Left lobe of liver (tissue), 2 donors: ENCODE measurements around the gene ALDH1A2. TPM values are rescaled to one million over a fixed set of nuclear protein-coding genes. Genes with fewer than 3 reads are reported as not detected.

Experiments used
- ATAC-seq: fragments of 200-7000 bp; cut with Tn5 transposase; one replicate; pipeline ENCODE4 v1.9.1; 2020; ENCODE audit warnings: mild to moderate bottlenecking, moderate library complexity
- DNase-seq: peaks from one replicate; pipeline ENCODE4 v3.0.0-alpha.2; 2020; ENCODE audit warnings: low spot score
- total RNA-seq: library from RNA; stranded (reverse); gene quantifications from one replicate; pipeline ENCODE4 v1.2.1, GENCODE V29; 2021
- donor health status: DM: no; HTN: no; CAD: no; lungs with moderate emphysema.
- donor health status: DM: no; HTN: yes; CAD: no.

Gene ALDH1A2
- total RNA-seq, 1 donor from 2014 or later, result 29.0 TPM

DNA sequence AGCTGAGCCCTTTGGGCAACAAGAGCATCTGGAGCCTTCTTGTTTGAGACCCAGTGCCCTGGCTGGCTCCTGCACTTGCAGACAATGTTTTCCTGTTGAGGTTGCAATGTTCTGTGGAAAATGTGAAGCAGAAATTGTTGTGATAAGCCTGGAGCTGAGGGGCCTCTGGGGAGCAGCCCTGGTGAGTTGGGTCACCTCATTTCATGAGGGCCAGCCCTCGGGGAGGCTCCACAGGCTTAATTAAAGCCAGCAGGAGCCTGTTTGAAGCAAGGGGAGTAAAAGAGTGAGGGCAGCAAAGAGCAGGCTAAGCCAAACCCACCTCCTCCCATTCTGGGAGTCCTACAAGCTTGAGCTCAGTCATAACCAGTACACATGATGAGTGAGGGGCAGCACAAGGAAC lies 154.3 kb downstream of the ALDH1A2 start:
- DNase-seq (no peak), ATAC-seq (no peak)

DNA sequence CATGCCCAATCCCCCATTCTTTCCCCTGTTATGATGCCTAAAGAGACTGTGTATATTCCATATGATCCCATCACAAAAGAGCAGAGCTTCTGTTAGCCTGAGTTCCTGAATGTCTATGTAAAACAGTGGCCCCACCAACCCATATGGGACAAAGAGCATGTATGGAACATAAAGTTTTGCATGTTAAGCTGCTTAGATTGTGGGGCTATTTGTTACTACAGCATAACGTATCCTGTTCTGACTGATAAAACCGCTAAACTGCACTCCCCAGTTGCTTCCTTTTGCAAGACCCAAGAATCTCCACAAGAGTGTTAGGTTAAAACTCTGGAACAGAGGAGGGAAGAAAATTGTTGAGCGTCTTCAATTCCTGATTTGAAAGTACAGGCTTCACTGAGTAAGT lies 154.8 kb downstream of the ALDH1A2 start:
- no peak for DNase-seq
- ATAC-seq, result no peak

DNA sequence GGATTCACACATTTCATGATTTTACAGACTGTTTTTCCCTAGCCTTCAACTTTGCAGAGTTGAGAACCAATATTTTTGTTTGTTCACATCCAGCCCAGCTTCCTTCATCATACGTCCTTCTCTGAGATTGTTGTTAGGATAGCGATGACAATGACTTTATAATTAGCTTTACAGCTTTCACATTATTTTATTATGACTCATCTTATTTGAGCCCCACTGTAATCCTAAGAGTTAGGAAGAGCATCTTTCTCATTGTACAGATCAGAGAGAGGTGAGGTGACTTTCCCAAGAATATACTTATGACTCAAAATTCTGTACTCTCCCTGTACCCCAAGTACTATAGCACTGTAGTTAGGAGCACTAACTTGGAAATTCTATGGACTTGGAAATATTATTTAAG lies 156.1 kb downstream of the ALDH1A2 start:
- DNase-seq (no peak), ATAC-seq (no peak)

- DNase-seq (no peak), ATAC-seq (no peak)
Observed at GRCh38 chr15:57903626-57904025, 161.9 kb downstream of the ALDH1A2 start.

Other genes with a start within 250 kb of the ALDH1A2 start
- 159 TPM for gene AQP9, start 72.7 kb upstream of the ALDH1A2 start, total RNA-seq